ENCODE data around the gene RELL2.

Gene RELL2

DNA sequence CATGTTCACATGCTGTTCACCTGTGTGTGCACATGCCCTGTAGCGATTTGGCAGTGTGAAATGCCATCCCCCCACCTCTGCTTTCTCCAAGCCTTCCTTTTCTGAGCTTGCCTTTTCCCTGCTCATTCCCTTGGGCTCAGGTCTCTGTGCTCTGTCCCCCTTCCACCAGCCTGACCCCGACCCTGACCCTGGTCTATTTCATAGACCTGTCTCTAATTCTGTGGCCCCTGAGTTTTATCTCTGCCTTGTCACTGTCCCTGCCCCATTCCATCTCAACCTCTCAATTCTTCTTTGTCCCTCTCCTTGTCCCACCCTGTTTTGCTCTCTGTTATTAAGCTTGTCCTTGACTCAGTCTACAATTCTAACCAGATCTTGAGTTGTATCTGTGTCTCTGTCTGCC is 44.5 kb downstream of the RELL2 start:
- no peak for DNase-seq

DNA sequence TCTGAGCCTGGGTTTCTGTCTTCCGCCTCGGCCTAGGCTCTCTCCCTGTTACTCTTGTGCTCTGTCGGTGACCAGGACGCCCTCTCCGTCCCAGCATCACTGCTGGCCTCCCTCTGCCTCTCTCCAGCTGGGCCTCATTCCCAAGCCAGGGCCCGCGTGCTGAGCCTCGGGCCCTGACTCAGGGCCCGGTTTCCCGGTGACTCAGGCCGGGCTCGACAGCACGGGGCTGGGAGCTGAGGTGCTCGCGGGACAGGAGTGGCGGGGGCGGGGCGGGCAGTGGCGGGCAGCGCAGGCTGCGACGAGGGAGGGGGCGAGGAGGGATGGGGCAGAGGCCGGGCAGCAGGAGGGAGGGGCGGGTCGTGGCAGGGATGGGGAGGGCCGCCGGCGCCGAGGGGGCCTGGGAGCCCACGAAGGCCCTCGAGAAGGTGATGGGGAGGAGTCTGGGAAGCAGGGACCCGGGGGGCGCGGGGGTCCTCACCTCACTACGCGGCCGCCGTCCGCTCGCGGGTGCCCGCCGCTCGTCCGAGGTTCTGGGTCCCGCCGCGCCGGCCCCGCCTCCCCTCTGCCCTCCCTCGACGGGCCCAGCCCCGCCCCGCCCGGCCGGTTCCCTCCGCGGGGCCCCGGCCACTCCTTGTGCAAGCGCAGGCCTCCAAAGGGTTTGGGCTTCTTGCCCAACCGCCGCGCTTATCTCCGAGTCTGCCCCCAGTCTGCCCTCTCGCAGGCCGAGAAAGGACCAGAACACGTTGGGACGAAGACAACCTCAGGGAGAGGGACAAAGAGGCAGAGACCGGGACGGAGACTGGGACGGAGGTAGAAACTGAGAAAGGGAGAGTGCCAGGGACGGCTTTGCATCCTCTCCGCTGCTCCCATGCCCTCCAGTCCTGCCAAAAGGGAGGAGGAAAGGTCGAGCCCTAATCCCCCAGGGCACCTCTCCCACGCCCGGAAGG is 45.2 kb downstream of the RELL2 start, which contains the start of gene ARAP3:
Gene ARAP3, minus strand, starts transcription at position 536 of the 947 bp plus-strand sequence. CDS start 1,744 bp downstream, outside the sequence.
- peak; percentile 46 for DNase-seq

DNA sequence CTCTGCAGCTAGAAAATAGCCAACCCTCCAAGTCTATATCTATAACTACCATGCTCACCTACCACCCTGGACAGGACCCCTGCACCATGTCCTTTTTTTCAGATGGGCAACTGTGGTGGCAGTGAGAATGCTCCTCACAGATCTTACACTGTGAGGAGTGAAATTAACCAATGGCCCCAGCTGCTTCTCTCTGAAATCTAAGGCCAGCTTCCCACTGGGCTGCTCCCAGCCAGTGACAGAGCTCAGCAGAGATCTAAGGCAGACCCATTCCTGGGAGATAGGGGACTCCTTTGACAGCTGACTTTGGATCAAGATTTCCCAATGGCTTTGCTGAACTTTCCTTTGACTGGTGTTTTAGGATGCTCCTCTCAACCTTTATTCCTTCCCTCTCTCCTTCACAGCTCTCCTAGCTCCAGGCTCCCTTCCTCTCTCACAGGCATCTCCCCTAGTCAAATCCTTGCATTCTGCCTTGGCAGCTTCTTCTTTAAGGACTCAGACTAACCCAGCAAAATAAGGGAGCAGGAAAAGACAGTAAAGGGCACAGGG is 46.9 kb downstream of the RELL2 start:
- DNase-seq: no peak

DNA sequence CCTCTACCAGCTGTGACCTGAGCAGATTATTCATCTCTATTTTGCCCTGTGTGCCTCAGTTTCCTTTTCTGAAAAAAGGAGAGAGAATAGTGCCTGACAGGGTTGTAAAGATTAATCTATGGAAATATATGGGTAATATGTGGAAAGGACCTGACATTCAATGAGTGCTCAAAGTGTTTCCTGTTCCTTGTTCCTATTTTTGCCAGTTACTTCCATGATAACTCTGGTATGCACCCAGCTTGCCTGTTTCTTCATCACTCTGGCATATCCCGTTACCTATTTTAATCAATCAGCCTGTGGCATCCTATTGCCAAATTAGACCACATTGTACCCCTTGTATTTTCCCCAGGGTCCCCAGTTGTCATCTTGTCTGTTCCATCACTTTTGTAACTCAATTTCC is 48.8 kb downstream of the RELL2 start:
- no peak for DNase-seq

DNA sequence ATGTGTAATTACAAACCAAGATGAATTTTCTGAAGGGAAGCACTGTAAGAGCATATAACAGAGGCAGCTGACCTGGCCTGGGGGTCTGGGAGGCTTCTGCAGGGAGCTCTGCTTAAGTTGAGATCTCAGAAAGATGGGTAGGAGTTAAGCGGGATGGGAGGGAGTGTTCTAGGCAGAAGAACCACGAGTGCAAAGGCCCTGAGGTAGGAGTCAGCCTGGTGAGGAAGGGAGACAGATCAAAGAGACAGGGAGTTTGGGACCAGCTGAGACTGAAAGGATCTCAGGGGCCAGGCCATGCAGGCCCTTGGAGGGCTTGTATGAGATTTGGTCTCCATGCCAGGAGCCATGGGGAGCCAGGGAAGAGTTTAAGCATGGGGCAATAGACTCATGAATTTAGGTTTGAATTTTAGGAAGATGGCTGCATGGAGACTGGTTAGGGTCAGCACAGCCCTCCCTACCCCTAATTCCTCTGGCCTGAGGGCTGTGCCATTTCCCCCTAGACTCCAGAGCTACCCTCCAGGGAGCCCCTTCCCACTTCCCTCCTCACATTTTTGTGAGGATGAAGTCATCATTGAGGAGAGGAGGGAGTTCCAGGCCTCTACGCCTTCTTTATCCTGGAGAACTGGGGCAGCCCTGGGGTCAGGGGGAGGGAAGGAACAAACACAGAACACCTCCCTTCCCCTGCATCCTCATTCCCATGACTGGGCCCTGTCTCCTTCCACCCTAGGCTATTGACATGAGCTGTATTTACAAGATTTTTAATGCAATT is 50.0 kb downstream of the RELL2 start:
- DNase-seq: no peak

Data from activated CD4-positive, alpha-beta T cell treated with anti-CD3 and anti-CD28 coated beads, Interleukin-2, amount 50 U/mL, for 16 hours (primary cell).